IMR-90 (cell line): ENCODE results near the gene AUTS2. TPM values are rescaled to one million over a fixed set of nuclear protein-coding genes. Genes with fewer than 3 reads are reported as not detected.

ENCODE experiments used
- ATAC-seq: fragments of 200-7000 bp; cut with Tn5 transposase; 2 replicates; pipeline ENCODE4 v1.9.1; 2020; ENCODE audit warnings: low read depth, mild to moderate bottlenecking, moderate library complexity
- BruUV-seq: library from RNA; stranded (reverse); fragments of 400-500 nt; replicated peaks from 2 replicates; lab custom pipeline; 2021; lab: Mats Ljungman, UMichigan
- CTCF ChIA-PET: fragments of 300-600 bp; formaldehyde crosslinking; extraction: SDS; loops from one replicate; lab custom pipeline; 2021; ENCODE audit warnings: antibody characterized with exemption; lab: Yijun Ruan, JAX
- POLR2A ChIA-PET: fragments of 300-600 bp; sonication (Branson Sonifier 250); formaldehyde crosslinking; loops from one replicate; lab custom pipeline; 2022; ENCODE audit warnings: antibody characterized with exemption; ENCODE audit not compliant: unreplicated experiment; lab: Charles Lee
- DNase-seq: peaks from one replicate; pipeline ENCODE4 v3.0.0; 2013
- H2AFZ ChIP-seq: replicated peaks from 2 replicates; pipeline ENCODE3; 2013; ENCODE audit warnings: low read length, mild to moderate bottlenecking; ENCODE audit not compliant: poor library complexity
- H2AK5ac ChIP-seq: 2 replicates; pipeline ENCODE4 v1.6.1; 2013; ENCODE audit warnings: low read depth, low read length, inconsistent platforms
- H2AK9ac ChIP-seq: replicated peaks from 2 replicates; pipeline ENCODE3; 2013; ENCODE audit warnings: mild to moderate bottlenecking, low read depth, low read length, moderate library complexity; ENCODE audit not compliant: poor library complexity
- H2BK120ac ChIP-seq: 2 replicates; pipeline ENCODE4 v1.6.1; 2013; ENCODE audit warnings: low read depth, low read length, inconsistent platforms
- H2BK15ac ChIP-seq: 3 replicates; pipeline ENCODE4 v1.6.1; 2013; ENCODE audit warnings: low read depth, low read length, inconsistent platforms
- H2BK20ac ChIP-seq: 2 replicates; pipeline ENCODE4 v1.6.1; 2013; ENCODE audit warnings: low read depth, mild to moderate bottlenecking, inconsistent platforms, low read length, moderate library complexity
- H2BK5ac ChIP-seq: 2 replicates; pipeline ENCODE4 v1.6.1; 2013; ENCODE audit warnings: mild to moderate bottlenecking, low read depth, low read length, inconsistent platforms; ENCODE audit not compliant: poor library complexity, severe bottlenecking
- H3K14ac ChIP-seq: replicated peaks from 2 replicates; pipeline ENCODE4 v1.6.1; 2013; ENCODE audit warnings: low read depth, low read length, inconsistent platforms
- H3K18ac ChIP-seq: 2 replicates; pipeline ENCODE4 v1.6.1; 2013; ENCODE audit warnings: low read depth, low read length, control low read depth
- H3K23ac ChIP-seq: 2 replicates; pipeline ENCODE4 v1.6.1; 2013; ENCODE audit warnings: low read depth, low read length, inconsistent platforms
- H3K27ac ChIP-seq: 2 replicates; pipeline ENCODE4 v1.5.1; 2013; ENCODE audit warnings: mild to moderate bottlenecking, control low read depth, low read length; ENCODE audit not compliant: insufficient read depth
- H3K27me3 ChIP-seq: 2 replicates; pipeline ENCODE4 v1.6.1; 2013; ENCODE audit warnings: low read length; ENCODE audit not compliant: control insufficient read depth, insufficient read depth
- H3K36me3 ChIP-seq: 2 replicates; pipeline ENCODE4 v1.6.1; 2013; ENCODE audit warnings: low read length, mixed read lengths; ENCODE audit not compliant: control insufficient read depth, insufficient read depth
- H3K4ac ChIP-seq: 2 replicates; pipeline ENCODE4 v1.6.1; 2013; ENCODE audit warnings: low read depth, low read length, inconsistent platforms
- H3K4me1 ChIP-seq: 2 replicates; pipeline ENCODE4 v1.6.1; 2013; ENCODE audit warnings: low read length, mixed read lengths; ENCODE audit not compliant: control insufficient read depth, insufficient read depth
- H3K4me2 ChIP-seq: 2 replicates; pipeline ENCODE4 v1.6.1; 2013; ENCODE audit warnings: low read depth, mild to moderate bottlenecking, control low read depth, low read length, moderate library complexity
- H3K4me3 ChIP-seq: 2 replicates; pipeline ENCODE4 v1.5.1; 2013; ENCODE audit warnings: low read depth, mild to moderate bottlenecking, control low read depth, low read length, moderate library complexity; ENCODE audit not compliant: insufficient read depth
- H3K56ac ChIP-seq: 2 replicates; pipeline ENCODE4 v1.6.1; 2013; ENCODE audit warnings: low read length, inconsistent platforms; ENCODE audit not compliant: insufficient read depth; ENCODE audit errors: extremely low read depth
- H3K79me1 ChIP-seq, 2 experiments: 2 replicates each; pipeline ENCODE4 v1.6.1; 2013; ENCODE audit warnings: low read length in 2 of 2, inconsistent platforms in 1 of 2, low read depth in 1 of 2
- H3K9ac ChIP-seq: 2 replicates; pipeline ENCODE4 v1.6.1; 2013; ENCODE audit warnings: low read depth, low read length, control low read depth
- H3K9me1 ChIP-seq: 2 replicates; pipeline ENCODE4 v1.6.1; 2013; ENCODE audit warnings: low read length, inconsistent platforms; ENCODE audit not compliant: insufficient read depth
- H3K9me3 ChIP-seq: 2 replicates; pipeline ENCODE4 v1.6.1; 2013; ENCODE audit warnings: low read length; ENCODE audit not compliant: control insufficient read depth, insufficient read depth
- H4K20me1 ChIP-seq: 2 replicates; pipeline ENCODE4 v1.6.1; 2013; ENCODE audit warnings: low read length, inconsistent platforms; ENCODE audit not compliant: insufficient read depth
- H4K5ac ChIP-seq: 2 replicates; pipeline ENCODE4 v1.6.1; 2013; ENCODE audit warnings: mild to moderate bottlenecking, low read depth, low read length, control low read depth
- H4K8ac ChIP-seq, 2 experiments: 2 replicates each; pipeline ENCODE4 v1.6.1; 2013; ENCODE audit warnings: low read depth in 2 of 2, low read length in 2 of 2, control low read depth in 1 of 2, inconsistent platforms in 1 of 2
- H4K91ac ChIP-seq: 2 replicates; pipeline ENCODE4 v1.6.1; 2013; ENCODE audit warnings: low read depth, low read length, inconsistent platforms; ENCODE audit not compliant: insufficient read depth
- BHLHE40 ChIP-seq: fragments of 150-350 bp; IDR thresholded peaks from 2 replicates; pipeline ENCODE4 v1.6.1; 2016; ENCODE audit warnings: mild to moderate bottlenecking, low read depth, low read length
- CEBPB ChIP-seq: IDR thresholded peaks from 2 replicates; pipeline ENCODE4 v1.6.1; 2012; ENCODE audit warnings: low read depth, low read length, improper control_type of control experiment
- CHD1 ChIP-seq: IDR thresholded peaks from 2 replicates; pipeline ENCODE4 v1.6.1; 2012; ENCODE audit warnings: low read depth, low read length, improper control_type of control experiment
- ELK1 ChIP-seq: fragments of 150-350 bp; IDR thresholded peaks from 2 replicates; pipeline ENCODE4 v1.6.1; 2016; ENCODE audit warnings: low read depth, mild to moderate bottlenecking, low read length, moderate library complexity, borderline replicate concordance
- FOS ChIP-seq: fragments of 150-350 bp; IDR thresholded peaks from 2 replicates; pipeline ENCODE4 v1.6.1; 2016; ENCODE audit warnings: low read depth, low read length
- MAFK ChIP-seq: IDR thresholded peaks from 2 replicates; pipeline ENCODE4 v1.6.1; 2012; ENCODE audit warnings: low read depth, low read length, improper control_type of control experiment
- MAZ ChIP-seq: IDR thresholded peaks from 2 replicates; pipeline ENCODE4 v1.6.1; 2012; ENCODE audit warnings: low read depth, mild to moderate bottlenecking, low read length, improper control_type of control experiment, moderate library complexity, borderline replicate concordance
- NFE2L2 ChIP-seq: fragments of 150-350 bp; IDR thresholded peaks from 2 replicates; pipeline ENCODE4 v1.6.1; 2016; ENCODE audit warnings: low read depth, mild to moderate bottlenecking, low read length
- POLR2A ChIP-seq: IDR thresholded peaks from 2 replicates; pipeline ENCODE4 v1.6.1; 2012; ENCODE audit warnings: mild to moderate bottlenecking, low read depth, low read length
- RAD21 ChIP-seq: IDR thresholded peaks from 2 replicates; pipeline ENCODE4 v1.6.1; 2012; ENCODE audit warnings: low read length, improper control_type of control experiment
- RCOR1 ChIP-seq: IDR thresholded peaks from 2 replicates; pipeline ENCODE4 v1.6.1; 2012; ENCODE audit warnings: mild to moderate bottlenecking, low read length, improper control_type of control experiment; ENCODE audit not compliant: insufficient replicate concordance
- RFX5 ChIP-seq: IDR thresholded peaks from 2 replicates; pipeline ENCODE4 v1.8.0; 2012; ENCODE audit warnings: low read depth, mild to moderate bottlenecking, low read length, moderate library complexity
- SMC3 ChIP-seq: fragments of 150-350 bp; IDR thresholded peaks from 2 replicates; pipeline ENCODE4 v1.6.1; 2016; ENCODE audit warnings: low read depth, mild to moderate bottlenecking, antibody characterized with exemption, low read length, moderate library complexity
- WGBS, 2 experiments: methylation state at CpG; one replicate each; pipeline versions ENCODE4 v1.1.5 to v1.1.7; 2013; ENCODE audit warnings: missing lambda C conversion rate in 2 of 2; ENCODE audit not compliant: insufficient read length in 1 of 2; ENCODE audit errors: extremely low coverage in 2 of 2; 5-methylcytosine and 5-hydroxymethylcytosine counted together
- dilution Hi-C: fragments of 300-500 bp; cut with HindIII; formaldehyde crosslinking; loops from one replicate; pipeline ENCODE4 v1.14.3; 2018; ENCODE audit warnings: low sequenced_read_pairs; ENCODE audit not compliant: unreplicated experiment
- in situ Hi-C: fragments of 300-500 bp; cut with MboI; formaldehyde crosslinking; loops from 3 replicates; pipeline ENCODE4 v1.14.3; 2019; ENCODE audit warnings: low sequenced_read_pairs, inconsistent platforms, mixed read lengths
- intact Hi-C: fragments of 100-400 bp; cut with micrococcal nuclease; formaldehyde crosslinking; loops from 2 replicates; pipeline ENCODE4 v1.10.0; 2022
- polyA plus RNA-seq, 3 experiments: library from polyadenylated mRNA; depleted of rRNA; stranded (reverse); fragments of >200 nt; gene quantifications; 2 replicates each; pipeline ENCODE4 v1.2.3, GENCODE V29; 2012; ENCODE audit warnings: low replicate concordance in 1 of 3
- total RNA-seq: library from RNA; depleted of rRNA; stranded (reverse); fragments of >200 nt; gene quantifications from 2 replicates; pipeline ENCODE4 v1.2.3, GENCODE V29; 2012
- TF ChIP-seq, protein P1 (sequence below): conservative IDR thresholded peaks from 2 replicates; pipeline ENCODE4 v1.5.1; 2012; ENCODE audit warnings: mild to moderate bottlenecking, low read depth, low read length, improper control_type of control experiment

Gene AUTS2
- total and polyA plus RNA-seq, 2 of the 4 experiments (the other 2 are of a cell fraction) = 0.90 to 3.0 TPM

DNA sequence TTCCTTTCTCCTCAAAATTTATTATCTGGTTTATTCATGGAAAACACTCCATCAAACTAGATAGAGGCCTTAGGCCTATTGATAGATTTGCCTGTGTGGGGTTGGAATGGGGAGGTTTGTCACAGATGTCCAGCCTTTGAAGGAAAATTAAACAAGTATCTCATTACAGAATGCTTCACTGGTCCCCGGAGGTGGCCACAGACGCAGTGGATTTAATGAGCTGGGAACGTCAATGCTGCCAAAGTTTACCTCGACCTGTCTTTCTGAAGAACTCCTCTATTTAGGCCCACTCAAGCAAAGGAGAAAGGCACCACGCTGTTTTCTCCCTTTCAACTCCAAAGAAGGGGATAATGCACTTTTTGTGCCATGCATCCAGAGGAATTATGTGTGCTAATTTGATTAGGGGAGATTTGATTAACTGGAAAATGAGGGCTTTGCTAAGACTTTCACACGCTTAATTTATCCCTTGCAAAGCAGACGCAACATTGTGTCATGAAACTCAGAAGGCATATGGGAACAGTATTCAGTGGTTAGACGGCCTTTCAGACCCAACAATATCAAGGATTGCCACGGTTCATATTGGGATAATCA lies 974.9 kb downstream of the AUTS2 start:
- Histone ChIP-seq H2AFZ (no peak overlapping the region), H3K9ac (no peak overlapping the region), H4K20me1 (no peaks in the 10 kb centered on the region), H3K23ac (no peak overlapping the region), H3K27me3 (no peaks in the 10 kb centered on the region), H3K56ac (no peak overlapping the region), H4K5ac (no peak overlapping the region), H2BK120ac (no peak overlapping the region), H2BK15ac (no peak overlapping the region), H3K9me1 (no peaks in the 10 kb centered on the region), H2BK20ac (no peak overlapping the region), H4K91ac (no peak overlapping the region), H3K14ac (no peak overlapping the region), H3K9me3 (no peaks in the 10 kb centered on the region), H3K4me1 (no peaks in the 10 kb centered on the region), H3K4ac (no peak overlapping the region), H4K8ac (no peak overlapping the region), H3K36me3 (no peaks in the 10 kb centered on the region), H3K27ac (no peak overlapping the region), H3K18ac (no peak overlapping the region), H2AK9ac (no peak overlapping the region), H3K4me3 (no peak overlapping the region), H3K4me2 (no peak overlapping the region), H2BK5ac (no peak overlapping the region), H2AK5ac (no peak overlapping the region), H3K79me1 (no peaks in the 10 kb centered on the region)
- in situ Hi-C loops = no loop called here
- no peak for ATAC-seq
- BruUV-seq = no TSS peak
- DNase-seq = no peak
- TF ChIP-seq, protein P1, sequence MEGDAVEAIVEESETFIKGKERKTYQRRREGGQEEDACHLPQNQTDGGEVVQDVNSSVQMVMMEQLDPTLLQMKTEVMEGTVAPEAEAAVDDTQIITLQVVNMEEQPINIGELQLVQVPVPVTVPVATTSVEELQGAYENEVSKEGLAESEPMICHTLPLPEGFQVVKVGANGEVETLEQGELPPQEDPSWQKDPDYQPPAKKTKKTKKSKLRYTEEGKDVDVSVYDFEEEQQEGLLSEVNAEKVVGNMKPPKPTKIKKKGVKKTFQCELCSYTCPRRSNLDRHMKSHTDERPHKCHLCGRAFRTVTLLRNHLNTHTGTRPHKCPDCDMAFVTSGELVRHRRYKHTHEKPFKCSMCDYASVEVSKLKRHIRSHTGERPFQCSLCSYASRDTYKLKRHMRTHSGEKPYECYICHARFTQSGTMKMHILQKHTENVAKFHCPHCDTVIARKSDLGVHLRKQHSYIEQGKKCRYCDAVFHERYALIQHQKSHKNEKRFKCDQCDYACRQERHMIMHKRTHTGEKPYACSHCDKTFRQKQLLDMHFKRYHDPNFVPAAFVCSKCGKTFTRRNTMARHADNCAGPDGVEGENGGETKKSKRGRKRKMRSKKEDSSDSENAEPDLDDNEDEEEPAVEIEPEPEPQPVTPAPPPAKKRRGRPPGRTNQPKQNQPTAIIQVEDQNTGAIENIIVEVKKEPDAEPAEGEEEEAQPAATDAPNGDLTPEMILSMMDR = no peak
- no peak for TF ChIP-seq SMC3
- TF ChIP-seq CHD1 = no peak
- no peak for TF ChIP-seq NFE2L2
- no peak for TF ChIP-seq FOS
- no peak for TF ChIP-seq RCOR1
- no peak for TF ChIP-seq RAD21
- TF ChIP-seq BHLHE40 = no peak
- no peak for TF ChIP-seq MAFK
- no peak for TF ChIP-seq MAZ
- no peak for TF ChIP-seq POLR2A
- no peak for TF ChIP-seq RFX5
- no peak for TF ChIP-seq ELK1
- no peak for TF ChIP-seq CEBPB
- WGBS, 2 experiments = 78% methylated on average over 3 of the region's 9 CpGs; no CpG with 5 or more reads in 1 of the 2 experiments
- ChIA-PET POLR2A (no interaction called here), CTCF (no interaction called here)
- intact Hi-C loops = no loop called here
- dilution Hi-C loops = no loop called here
